KMS-11 (cell line): Measurements from ENCODE around the gene MYT1.

Source experiments
- H2AFZ ChIP-seq: fragments of 200-600 bp; sonication (generic); 2 replicates; pipeline ENCODE4 v1.6.1; 2016; ENCODE audit warnings: antibody characterized with exemption, mixed run types, low read depth
- H3K27ac ChIP-seq: fragments of 200-600 bp; sonication (generic); 2 replicates; pipeline ENCODE4 v1.6.1; 2016; ENCODE audit warnings: mild to moderate bottlenecking, mixed run types
- H3K27me3 ChIP-seq: fragments of 200-600 bp; sonication (generic); 2 replicates; pipeline ENCODE4 v1.6.1; 2017; ENCODE audit warnings: mild to moderate bottlenecking, low read depth, mixed run types, moderate library complexity; ENCODE audit not compliant: insufficient read depth
- H3K36me3 ChIP-seq: fragments of 200-600 bp; sonication (generic); 2 replicates; pipeline ENCODE4 v1.6.1; 2017; ENCODE audit warnings: mild to moderate bottlenecking, mixed run types; ENCODE audit not compliant: insufficient read depth
- H3K4me1 ChIP-seq: fragments of 200-600 bp; sonication (generic); 2 replicates; pipeline ENCODE4 v1.6.1; 2016; ENCODE audit warnings: mild to moderate bottlenecking, low read depth, mixed run types; ENCODE audit not compliant: poor library complexity, severe bottlenecking
- H3K4me2 ChIP-seq: fragments of 200-600 bp; sonication (generic); 2 replicates; pipeline ENCODE4 v1.7.0; 2016; ENCODE audit warnings: mild to moderate bottlenecking, mixed run types
- H3K4me3 ChIP-seq: fragments of 200-600 bp; sonication (generic); IDR thresholded peaks from 2 replicates; pipeline ENCODE4 v1.6.1; 2017; ENCODE audit warnings: low read depth, low read length, mixed read lengths; ENCODE audit not compliant: insufficient read depth
- H3K79me2 ChIP-seq: fragments of 200-600 bp; sonication (generic); 2 replicates; pipeline ENCODE4 v1.6.1; 2016; ENCODE audit warnings: low read depth, mixed run types; ENCODE audit not compliant: insufficient read depth
- H3K9ac ChIP-seq: fragments of 200-600 bp; sonication (generic); 2 replicates; pipeline ENCODE4 v1.6.1; 2016; ENCODE audit warnings: mild to moderate bottlenecking, mixed run types
- H4K20me1 ChIP-seq: fragments of 200-600 bp; sonication (generic); 2 replicates; pipeline ENCODE4 v1.6.1; 2016; ENCODE audit warnings: mild to moderate bottlenecking, mixed run types; ENCODE audit not compliant: insufficient read depth
- TF ChIP-seq, protein P1 (sequence below): fragments of 200-600 bp; sonication (generic); conservative IDR thresholded peaks from 2 replicates; pipeline ENCODE4 v1.6.1; 2017; ENCODE audit warnings: low read depth, mild to moderate bottlenecking, antibody characterized with exemption, low read length, moderate library complexity, mixed read lengths

MYT1 gene

GRCh38 chr20:64225171-64225595 is 60.9 kb downstream of the MYT1 start:
- Histone ChIP-seq H3K36me3 (no peaks in the 10 kb centered on the region), H3K79me2 (no peaks in the 10 kb centered on the region), H3K27me3 (peaks cover 98% of the 10 kb centered on the region), H3K9ac (no peak overlapping the region), H3K4me1 (no peaks in the 10 kb centered on the region), H2AFZ (no peak overlapping the region), H3K4me3 (no peak overlapping the region), H4K20me1 (no peaks in the 10 kb centered on the region), H3K27ac (no peak overlapping the region), H3K4me2 (no peak overlapping the region)
- TF ChIP-seq, protein P1, sequence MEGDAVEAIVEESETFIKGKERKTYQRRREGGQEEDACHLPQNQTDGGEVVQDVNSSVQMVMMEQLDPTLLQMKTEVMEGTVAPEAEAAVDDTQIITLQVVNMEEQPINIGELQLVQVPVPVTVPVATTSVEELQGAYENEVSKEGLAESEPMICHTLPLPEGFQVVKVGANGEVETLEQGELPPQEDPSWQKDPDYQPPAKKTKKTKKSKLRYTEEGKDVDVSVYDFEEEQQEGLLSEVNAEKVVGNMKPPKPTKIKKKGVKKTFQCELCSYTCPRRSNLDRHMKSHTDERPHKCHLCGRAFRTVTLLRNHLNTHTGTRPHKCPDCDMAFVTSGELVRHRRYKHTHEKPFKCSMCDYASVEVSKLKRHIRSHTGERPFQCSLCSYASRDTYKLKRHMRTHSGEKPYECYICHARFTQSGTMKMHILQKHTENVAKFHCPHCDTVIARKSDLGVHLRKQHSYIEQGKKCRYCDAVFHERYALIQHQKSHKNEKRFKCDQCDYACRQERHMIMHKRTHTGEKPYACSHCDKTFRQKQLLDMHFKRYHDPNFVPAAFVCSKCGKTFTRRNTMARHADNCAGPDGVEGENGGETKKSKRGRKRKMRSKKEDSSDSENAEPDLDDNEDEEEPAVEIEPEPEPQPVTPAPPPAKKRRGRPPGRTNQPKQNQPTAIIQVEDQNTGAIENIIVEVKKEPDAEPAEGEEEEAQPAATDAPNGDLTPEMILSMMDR, result no peak

- TF ChIP-seq, protein P1, result no peak
- peaks cover 98% of the 10 kb centered on the region for H3K27me3 ChIP-seq
- no peaks in the 10 kb centered on the region for H3K36me3 ChIP-seq
- H3K4me3 ChIP-seq, result no peak overlapping the region
- H3K4me1 ChIP-seq, result no peaks in the 10 kb centered on the region
- H3K9ac ChIP-seq, result no peak overlapping the region
- H3K4me2 ChIP-seq, result no peak overlapping the region
- H3K79me2 ChIP-seq, result no peaks in the 10 kb centered on the region
- H2AFZ ChIP-seq, result no peak overlapping the region
- no peak overlapping the region for H3K27ac ChIP-seq
- H4K20me1 ChIP-seq, result no peaks in the 10 kb centered on the region
Observed at GRCh38 chr20:64225828-64226598, 61.8 kb downstream of the MYT1 start.

GRCh38 chr20:64226686-64227580 is 62.7 kb downstream of the MYT1 start:
- Histone ChIP-seq H3K4me2 (no peak overlapping the region), H3K4me3 (no peak overlapping the region), H3K27ac (no peak overlapping the region), H3K79me2 (no peaks in the 10 kb centered on the region), H3K9ac (no peak overlapping the region), H2AFZ (no peak overlapping the region), H4K20me1 (no peaks in the 10 kb centered on the region), H3K36me3 (no peaks in the 10 kb centered on the region), H3K27me3 (peaks cover 98% of the 10 kb centered on the region), H3K4me1 (no peaks in the 10 kb centered on the region)
- TF ChIP-seq, protein P1, result no peak

DNA sequence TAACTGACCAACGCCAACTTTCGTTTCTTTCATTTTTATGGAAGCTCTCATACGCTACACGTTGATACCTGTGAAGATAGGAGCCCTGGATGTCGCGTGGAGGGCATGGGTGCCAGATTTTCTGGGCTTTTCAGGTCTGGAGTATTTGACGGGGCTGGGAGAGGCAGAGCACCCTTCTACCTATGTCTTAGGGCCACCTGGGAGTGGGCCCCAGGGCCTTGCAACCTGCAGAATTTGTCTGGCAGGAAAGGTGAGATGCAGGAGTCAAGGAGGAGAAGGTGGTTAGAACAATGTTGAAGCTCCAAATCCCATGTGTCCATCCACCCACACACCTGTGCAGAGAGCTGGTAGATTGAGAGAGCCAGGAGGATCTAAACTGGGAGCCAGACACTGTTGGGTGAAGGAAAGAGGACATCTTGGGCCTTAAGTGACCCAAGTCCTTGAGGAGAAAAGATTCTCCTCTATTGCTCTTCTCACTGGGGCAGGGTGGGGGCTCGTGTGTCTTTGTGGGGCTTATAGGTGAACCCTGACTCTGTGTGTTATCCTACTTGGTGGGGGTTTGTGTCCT is 63.9 kb downstream of the MYT1 start:
- H3K27ac ChIP-seq, result no peak overlapping the region
- no peak overlapping the region for H3K9ac ChIP-seq
- H2AFZ ChIP-seq, result no peak overlapping the region
- H3K27me3 ChIP-seq, result peaks cover 96% of the 10 kb centered on the region
- no peaks in the 10 kb centered on the region for H3K79me2 ChIP-seq
- TF ChIP-seq, protein P1, result no peak
- no peak overlapping the region for H3K4me3 ChIP-seq
- no peak overlapping the region for H3K4me2 ChIP-seq
- no peaks in the 10 kb centered on the region for H3K36me3 ChIP-seq
- H4K20me1 ChIP-seq, result no peaks in the 10 kb centered on the region
- no peaks in the 10 kb centered on the region for H3K4me1 ChIP-seq
